Skeletal muscle satellite cell (primary cell): ENCODE results near the gene LCE4A. TPM values are rescaled to one million over a fixed set of nuclear protein-coding genes. Genes with fewer than 3 reads are reported as not detected.
"Not testable (repeated sequence)": the region's sequence is repeated elsewhere in the genome, so short reads cannot be mapped to it uniquely, and the experiment has no call there.

Experiments used
- H3K27me3 ChIP-seq: 2 replicates; pipeline ENCODE4 v1.7.0; 2013; ENCODE audit warnings: low read length; ENCODE audit not compliant: control insufficient read depth, insufficient read depth
- H3K36me3 ChIP-seq: 2 replicates; pipeline ENCODE4 v1.7.0; 2013; ENCODE audit warnings: mild to moderate bottlenecking, control low read depth, low read length; ENCODE audit not compliant: insufficient read depth
- H3K4me1 ChIP-seq: 2 replicates; pipeline ENCODE4 v1.7.0; 2013; ENCODE audit warnings: low read length; ENCODE audit not compliant: control insufficient read depth, insufficient read depth
- H3K4me2 ChIP-seq: 2 replicates; pipeline ENCODE4 v1.7.0; 2013; ENCODE audit warnings: mild to moderate bottlenecking, low read length
- H3K4me3 ChIP-seq: 2 replicates; pipeline ENCODE4 v1.7.0; 2013; ENCODE audit warnings: low read length
- H3K9ac ChIP-seq: 2 replicates; pipeline ENCODE4 v1.7.0; 2013; ENCODE audit warnings: mild to moderate bottlenecking, low read depth, low read length, moderate library complexity
- H3K9me3 ChIP-seq: replicated peaks from 2 replicates; pipeline ENCODE4 v1.7.0; 2013; ENCODE audit warnings: mild to moderate bottlenecking, control low read depth, low read length
- total RNA-seq: library from RNA; depleted of rRNA; stranded (reverse); fragments of >200 nt; gene quantifications from 2 replicates; pipeline ENCODE4 v1.2.3, GENCODE V29; 2012; rRNA removed

LCE4A gene, protein sequence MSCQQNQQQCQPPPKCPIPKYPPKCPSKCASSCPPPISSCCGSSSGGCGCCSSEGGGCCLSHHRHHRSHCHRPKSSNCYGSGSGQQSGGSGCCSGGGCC
- not detected in 2 replicates for total RNA-seq

DNA sequence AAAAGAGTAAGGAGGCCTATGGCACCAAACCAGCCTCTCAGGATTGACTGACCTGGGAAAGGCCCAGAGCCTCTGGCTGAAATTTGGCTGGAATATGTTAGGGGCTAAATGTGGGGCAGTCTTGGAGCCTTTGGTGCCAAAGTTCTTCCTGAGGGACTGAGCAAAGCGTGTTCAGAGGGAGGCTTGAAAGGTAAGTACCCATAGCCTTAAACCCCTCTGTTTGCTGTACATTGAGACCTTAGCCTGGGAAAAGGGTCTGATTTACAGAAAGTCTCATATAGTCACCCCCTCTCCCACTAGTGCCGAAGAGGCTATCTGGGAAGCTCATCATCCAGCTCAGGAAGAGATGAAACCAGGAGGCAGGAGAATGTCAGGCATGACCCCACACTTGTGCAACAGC lies at the start of gene LCE4A:
Gene LCE4A (plus strand): TSS at position 301 of the 400 bp plus-strand sequence. CDS start 916 bp downstream, outside the sequence.
- H3K36me3 ChIP-seq: no peaks in the 10 kb centered on the region

DNA sequence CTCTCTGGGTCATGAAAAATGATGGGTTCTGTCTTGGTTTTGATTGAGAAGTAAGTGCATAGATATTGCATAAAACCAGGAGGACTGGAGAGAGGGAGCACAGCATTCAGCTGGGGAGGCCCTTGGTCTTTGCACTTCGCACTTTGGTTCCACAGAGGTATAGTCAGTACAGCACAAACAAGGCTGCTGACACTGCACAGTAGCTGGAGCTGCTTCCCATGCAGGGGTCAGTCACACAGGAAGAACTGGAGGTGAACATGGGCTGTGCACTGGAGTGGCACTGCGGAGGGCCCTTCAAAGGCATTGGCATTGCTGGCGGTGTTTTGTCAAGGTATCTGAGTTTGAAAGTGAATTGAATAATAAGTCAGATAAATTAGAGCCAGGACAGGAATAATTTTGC lies 49.3 kb upstream of the LCE4A start:
- no peaks in the 10 kb centered on the region for H3K36me3 ChIP-seq
- no peak overlapping the region for H3K4me2 ChIP-seq
- no peak overlapping the region for H3K9ac ChIP-seq
- H3K4me3 ChIP-seq: no peak overlapping the region
- H3K27me3 ChIP-seq: peaks cover 16% of the 10 kb centered on the region
- no peaks in the 10 kb centered on the region for H3K9me3 ChIP-seq
- no peaks in the 10 kb centered on the region for H3K4me1 ChIP-seq

More for the DNA sequence above, at the start of gene LCE4A:
- H3K4me3 ChIP-seq: no peak within 1 kb of the TSS
- no peaks in the 10 kb centered on the region for H3K4me1 ChIP-seq
- H3K27me3 ChIP-seq: peaks cover 7% of the 10 kb centered on the region
- H3K4me2 ChIP-seq: no peak within 1 kb of the TSS
- H3K9me3 ChIP-seq: no peaks in the 10 kb centered on the region
- H3K9ac ChIP-seq: no peak within 1 kb of the TSS

DNA sequence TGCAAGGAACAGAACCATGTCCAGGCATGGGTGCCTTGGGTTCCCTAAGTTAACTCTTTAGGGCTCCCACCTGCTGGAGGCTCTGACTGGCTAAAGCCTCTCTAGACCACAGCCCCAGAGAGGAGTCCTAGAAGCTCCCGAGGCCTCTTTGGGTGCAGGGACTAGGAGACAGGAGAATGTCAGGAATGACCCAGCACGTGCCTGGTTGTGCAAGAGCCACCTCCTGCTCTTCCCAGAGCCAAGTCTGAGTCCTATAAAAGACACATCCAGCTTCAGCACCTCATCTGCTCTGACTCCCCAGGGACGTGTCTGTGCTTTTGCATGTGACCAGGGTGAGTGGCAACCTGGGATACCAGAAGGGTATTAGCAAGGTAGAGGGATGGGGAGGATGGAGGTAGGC lies 44.9 kb upstream of the LCE4A start, which contains the start of gene LCE2D:
Gene LCE2D (plus strand): TSS at position 283 of the 400 bp plus-strand sequence. CDS start 726 bp downstream, outside the sequence.
- no peak within 1 kb of the TSS for H3K4me2 ChIP-seq
- H3K4me1 ChIP-seq: no peaks in the 10 kb centered on the region
- no peak within 1 kb of the TSS for H3K4me3 ChIP-seq
- H3K9ac ChIP-seq: no peak within 1 kb of the TSS
- peaks cover 17% of the 10 kb centered on the region for H3K27me3 ChIP-seq
- H3K9me3 ChIP-seq: no peaks in the 10 kb centered on the region
- no peaks in the 10 kb centered on the region for H3K36me3 ChIP-seq

DNA sequence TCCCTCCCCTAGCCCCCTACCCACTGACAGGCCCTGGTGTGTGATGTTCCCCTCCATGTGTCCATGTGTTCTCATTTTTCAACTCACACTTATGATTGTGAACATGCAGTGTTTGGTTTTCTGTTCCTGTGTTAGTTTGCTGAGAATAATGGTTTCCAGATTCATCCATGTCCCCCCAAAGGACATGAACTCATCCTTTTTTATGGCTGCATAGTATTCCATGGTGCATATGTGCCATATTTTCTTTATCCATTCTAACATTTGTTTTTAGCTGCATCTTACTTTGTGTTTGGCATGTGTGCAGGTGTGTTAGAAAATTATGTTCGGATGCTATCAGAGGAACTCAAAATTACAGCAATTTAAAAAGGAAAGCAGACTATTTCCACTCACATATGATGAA lies 41.8 kb upstream of the LCE4A start:
- not testable (repeated sequence) for H3K9me3 ChIP-seq, H3K4me1 ChIP-seq, H3K4me3 ChIP-seq, H3K27me3 ChIP-seq, H3K4me2 ChIP-seq, H3K9ac ChIP-seq, H3K36me3 ChIP-seq

DNA sequence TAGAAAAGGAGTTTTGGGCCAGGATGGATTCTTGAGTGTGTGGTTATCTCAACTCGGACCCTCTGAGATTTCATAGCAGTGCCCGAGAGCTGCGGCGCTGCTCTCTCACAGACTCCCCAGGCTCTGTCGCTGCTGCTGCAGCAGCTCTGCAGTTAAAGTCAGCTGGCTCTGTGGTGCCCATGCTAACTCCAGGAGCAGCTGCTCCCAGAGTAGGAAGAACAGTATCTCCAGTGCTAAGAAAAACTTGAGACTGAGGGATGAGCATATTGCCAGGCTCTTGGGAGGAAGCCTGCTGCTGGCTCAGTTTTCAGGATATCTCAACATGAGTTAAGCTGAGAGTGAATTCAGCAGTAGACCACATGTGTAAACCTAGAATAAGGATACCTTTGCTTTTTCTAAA lies 40.3 kb upstream of the LCE4A start:
- Histone ChIP-seq H3K27me3 (peaks cover 8% of the 10 kb centered on the region), H3K4me3 (no peak overlapping the region), H3K4me1 (no peaks in the 10 kb centered on the region), H3K36me3 (no peaks in the 10 kb centered on the region), H3K4me2 (no peak overlapping the region), H3K9ac (no peak overlapping the region), H3K9me3 (no peaks in the 10 kb centered on the region)

DNA sequence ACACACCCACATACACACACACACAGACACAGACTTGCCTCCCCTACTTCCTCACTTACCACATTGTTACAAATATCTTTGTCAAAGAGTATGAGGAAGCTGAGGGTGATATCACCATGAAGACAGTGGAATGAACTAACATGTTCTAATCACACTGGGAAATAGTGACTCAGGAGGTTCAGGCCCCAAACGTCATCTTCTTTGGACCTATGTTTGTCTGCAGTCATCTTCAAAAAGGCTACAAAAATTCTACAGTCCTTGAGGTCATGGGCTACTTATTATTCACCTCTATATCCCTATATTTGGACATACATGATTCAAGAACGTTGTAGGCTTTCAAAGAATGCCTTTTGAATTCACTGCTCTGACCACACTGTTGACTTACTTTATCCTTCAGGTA lies 34.9 kb upstream of the LCE4A start:
- H3K36me3 ChIP-seq: no peaks in the 10 kb centered on the region
- H3K9ac ChIP-seq: no peak overlapping the region
- no peak overlapping the region for H3K4me3 ChIP-seq
- H3K4me2 ChIP-seq: no peak overlapping the region
- no peaks in the 10 kb centered on the region for H3K4me1 ChIP-seq
- H3K27me3 ChIP-seq: no peaks in the 10 kb centered on the region
- H3K9me3 ChIP-seq: no peaks in the 10 kb centered on the region

DNA sequence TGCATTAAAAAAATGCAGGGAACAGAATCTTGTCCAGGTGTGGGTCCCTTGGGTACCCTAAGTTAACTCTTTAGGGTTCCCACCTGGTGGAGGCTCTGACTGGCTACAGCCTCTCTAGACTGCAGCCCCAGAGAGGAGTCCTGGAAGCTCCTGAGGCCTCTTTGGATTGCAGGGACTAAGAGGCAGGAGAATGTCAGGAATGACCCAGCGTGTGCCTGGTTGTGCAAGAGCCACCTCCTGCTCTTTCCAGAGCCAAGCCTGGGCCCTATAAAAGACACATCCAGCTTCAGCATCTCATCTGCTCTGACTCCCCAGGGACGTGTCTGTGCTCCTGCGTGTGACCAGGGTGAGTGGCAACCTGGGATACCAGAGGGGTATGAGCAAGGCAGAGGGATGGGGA lies 33.0 kb upstream of the LCE4A start, which contains the start of gene LCE2C:
Gene LCE2C (plus strand): TSS at position 297 of the 400 bp plus-strand sequence. CDS start 737 bp downstream, outside the sequence.
- not testable (repeated sequence) for H3K4me2 ChIP-seq, H3K36me3 ChIP-seq, H3K9me3 ChIP-seq, H3K4me1 ChIP-seq, H3K9ac ChIP-seq, H3K4me3 ChIP-seq
- peaks cover 16% of the 10 kb centered on the region for H3K27me3 ChIP-seq

DNA sequence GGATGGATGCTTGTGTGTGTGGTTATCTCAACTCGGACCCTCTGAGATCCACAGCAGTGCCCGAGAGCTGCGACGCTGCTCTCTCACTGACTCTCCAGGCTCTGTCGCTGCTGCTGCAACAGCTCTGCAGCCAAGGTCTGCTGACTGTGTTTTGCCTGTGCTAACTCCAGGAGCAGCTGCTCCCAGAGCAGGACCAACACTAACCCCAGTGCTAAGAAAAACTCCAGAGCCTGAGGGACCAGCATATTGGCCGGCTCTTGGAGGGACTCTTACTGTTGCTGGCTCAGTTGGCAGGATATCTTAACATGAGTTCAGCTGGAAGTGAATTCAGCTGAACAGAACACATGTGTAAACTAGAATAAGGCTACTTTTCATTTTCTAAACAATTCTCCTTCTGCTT lies 28.5 kb upstream of the LCE4A start:
- H3K36me3 ChIP-seq: no peaks in the 10 kb centered on the region
- H3K4me1 ChIP-seq: no peaks in the 10 kb centered on the region
- peaks cover 20% of the 10 kb centered on the region for H3K27me3 ChIP-seq
- H3K9ac ChIP-seq: no peak overlapping the region
- H3K4me3 ChIP-seq: no peak overlapping the region
- no peaks in the 10 kb centered on the region for H3K9me3 ChIP-seq
- no peak overlapping the region for H3K4me2 ChIP-seq

DNA sequence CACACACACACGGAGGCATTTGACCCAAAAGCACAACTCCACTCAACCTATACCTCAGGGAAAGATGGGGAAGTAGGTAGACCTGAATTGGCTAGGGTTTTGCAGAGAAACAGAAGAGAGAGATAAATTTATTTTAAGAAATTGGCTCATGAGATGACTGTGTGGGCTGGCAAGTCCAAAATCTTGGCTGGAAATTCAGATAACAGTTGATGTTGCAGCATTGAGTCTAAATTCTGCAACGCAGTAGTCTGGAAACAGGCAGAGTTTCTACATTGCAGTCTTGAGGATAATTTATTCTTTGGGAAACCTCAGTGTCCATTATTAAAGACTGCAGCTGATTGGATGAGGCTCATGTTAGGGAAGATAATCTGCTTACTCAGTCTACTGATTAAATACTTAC lies 26.3 kb upstream of the LCE4A start:
- no peaks in the 10 kb centered on the region for H3K9me3 ChIP-seq
- H3K27me3 ChIP-seq: peaks cover 20% of the 10 kb centered on the region
- H3K4me2 ChIP-seq: no peak overlapping the region
- no peak overlapping the region for H3K4me3 ChIP-seq
- no peak overlapping the region for H3K9ac ChIP-seq
- no peaks in the 10 kb centered on the region for H3K36me3 ChIP-seq
- no peaks in the 10 kb centered on the region for H3K4me1 ChIP-seq

DNA sequence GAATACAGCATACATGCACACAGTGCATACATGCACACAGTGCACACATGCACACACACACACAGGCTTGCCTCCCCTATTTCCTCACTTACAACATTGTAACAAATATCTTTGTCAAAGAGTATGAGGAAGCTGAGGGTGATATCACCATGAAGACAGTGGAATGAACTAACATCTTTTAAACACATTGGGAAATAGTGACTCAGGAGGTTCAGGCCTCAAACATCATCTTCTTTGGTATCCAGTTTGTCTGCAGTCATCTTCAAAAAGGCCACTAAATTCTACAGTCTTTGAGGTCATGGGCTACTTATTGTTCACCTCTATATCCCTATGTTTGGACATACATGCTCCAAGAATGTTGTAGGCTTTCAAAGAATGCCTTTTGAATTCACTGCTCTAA lies 24.1 kb upstream of the LCE4A start:
- H3K9me3 ChIP-seq: no peaks in the 10 kb centered on the region
- no peak overlapping the region for H3K9ac ChIP-seq
- no peak overlapping the region for H3K4me2 ChIP-seq
- H3K27me3 ChIP-seq: peaks cover 15% of the 10 kb centered on the region
- no peaks in the 10 kb centered on the region for H3K4me1 ChIP-seq
- no peaks in the 10 kb centered on the region for H3K36me3 ChIP-seq
- H3K4me3 ChIP-seq: no peak overlapping the region

DNA sequence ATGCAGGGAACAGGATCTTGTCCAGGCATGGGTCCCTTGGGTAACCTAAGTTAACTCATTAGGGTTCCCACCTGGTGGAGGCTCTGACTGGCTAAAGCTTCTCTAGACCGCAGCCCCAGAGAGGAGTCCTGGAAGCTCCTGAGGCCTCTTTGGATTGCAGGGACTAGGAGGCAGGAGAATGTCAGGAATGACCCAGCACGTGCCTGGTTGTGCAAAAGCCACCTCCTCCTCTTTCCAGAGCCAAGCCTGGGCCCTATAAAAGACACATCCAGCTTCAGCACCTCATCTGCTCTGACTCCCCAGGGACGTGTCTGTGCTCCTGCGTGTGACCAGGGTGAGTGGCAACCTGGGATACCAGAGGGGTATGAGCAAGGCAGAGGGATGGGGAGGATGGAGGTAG lies 22.1 kb upstream of the LCE4A start, which contains the start of gene LCE2B:
Gene LCE2B (plus strand): TSS at position 301 of the 400 bp plus-strand sequence. CDS start 721 bp downstream, outside the sequence.
- not testable (repeated sequence) for H3K4me1 ChIP-seq, H3K27me3 ChIP-seq, H3K36me3 ChIP-seq, H3K9me3 ChIP-seq, H3K4me3 ChIP-seq, H3K9ac ChIP-seq, H3K4me2 ChIP-seq
